ENCODE results near the gene NQO1. TPM values are rescaled to one million over a fixed set of nuclear protein-coding genes. Genes with fewer than 3 reads are reported as not detected.

Gene NQO1
- total RNA-seq: 10 to 100 TPM in 6 of 10 donors, 1 to 10 TPM in 4; 5.9 to 37.3 (median 12.2) TPM
- 10 to 100 TPM; 13.6 to 16.6 TPM for polyA plus RNA-seq
- long read RNA-seq, donor 1, transcript NQO1-201 (6 exons, 2,912 nt): major isoform, 9 of 12 reads
- long read RNA-seq, donor 1, partial matches to known transcripts: 0 of 12 reads
- long read RNA-seq, donor 1, other reads (novel, unspliced or antisense): 2 of 12 reads
- long read RNA-seq, donor 2, partial matches to known transcripts: 0 of 1 reads
- long read RNA-seq, donor 2, other reads (novel, unspliced or antisense): 0 of 1 reads
- long read RNA-seq, donor 3, transcript NQO1-201 (6 exons, 2,912 nt): major isoform, 15 of 21 reads
- long read RNA-seq, donor 3, partial matches to known transcripts: 3 of 21 reads
- long read RNA-seq, donor 3, other reads (novel, unspliced or antisense): 1 of 21 reads

DNA sequence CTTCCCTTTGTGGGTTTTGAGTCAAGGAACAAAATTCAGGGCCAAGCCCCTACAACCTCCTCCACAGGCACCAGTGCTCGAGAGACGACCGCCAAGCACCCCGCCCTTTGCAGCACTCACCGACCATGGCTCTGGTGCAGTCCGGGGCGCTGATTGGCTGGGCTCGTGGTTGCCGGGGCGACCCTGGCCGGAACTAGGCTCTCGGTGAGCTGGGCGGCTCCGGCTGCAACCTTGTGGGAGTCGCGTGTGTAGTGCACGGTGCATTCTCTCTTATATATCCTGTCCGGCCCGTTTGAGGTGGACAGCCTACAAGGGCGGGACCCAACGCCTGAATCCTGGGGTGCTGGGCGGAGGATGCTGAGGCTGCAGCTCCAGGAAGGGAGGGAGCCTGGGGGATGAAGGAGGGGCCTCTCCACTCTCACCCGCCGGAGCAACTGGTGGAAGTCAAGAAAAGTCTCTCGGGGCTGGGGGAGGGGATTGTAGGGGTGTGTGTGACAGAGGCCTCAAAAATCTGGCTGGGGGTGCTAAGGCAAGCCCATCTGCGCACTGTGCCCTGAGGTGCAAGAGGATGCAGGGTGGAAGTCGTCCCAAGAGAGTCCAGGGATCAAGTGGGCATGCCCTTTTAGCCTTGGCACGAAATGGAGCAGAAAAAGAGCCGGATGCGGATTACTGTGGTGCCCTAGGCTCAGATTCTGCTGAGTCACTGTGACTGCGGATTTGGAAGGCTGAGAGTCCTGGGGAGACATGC lies at the start of gene NQO1:
NQO1 (minus strand) TSS at position 248 of the 748 bp plus-strand sequence; CDS start at position 127, 121 bp downstream.
- H3K4me1 ChIP-seq: peaks cover 5 to 42% (median 27%) of the 10 kb centered on the region in 9 donors
- DNase-seq: peak; percentile 91
- TF ChIP-seq, protein P1, sequence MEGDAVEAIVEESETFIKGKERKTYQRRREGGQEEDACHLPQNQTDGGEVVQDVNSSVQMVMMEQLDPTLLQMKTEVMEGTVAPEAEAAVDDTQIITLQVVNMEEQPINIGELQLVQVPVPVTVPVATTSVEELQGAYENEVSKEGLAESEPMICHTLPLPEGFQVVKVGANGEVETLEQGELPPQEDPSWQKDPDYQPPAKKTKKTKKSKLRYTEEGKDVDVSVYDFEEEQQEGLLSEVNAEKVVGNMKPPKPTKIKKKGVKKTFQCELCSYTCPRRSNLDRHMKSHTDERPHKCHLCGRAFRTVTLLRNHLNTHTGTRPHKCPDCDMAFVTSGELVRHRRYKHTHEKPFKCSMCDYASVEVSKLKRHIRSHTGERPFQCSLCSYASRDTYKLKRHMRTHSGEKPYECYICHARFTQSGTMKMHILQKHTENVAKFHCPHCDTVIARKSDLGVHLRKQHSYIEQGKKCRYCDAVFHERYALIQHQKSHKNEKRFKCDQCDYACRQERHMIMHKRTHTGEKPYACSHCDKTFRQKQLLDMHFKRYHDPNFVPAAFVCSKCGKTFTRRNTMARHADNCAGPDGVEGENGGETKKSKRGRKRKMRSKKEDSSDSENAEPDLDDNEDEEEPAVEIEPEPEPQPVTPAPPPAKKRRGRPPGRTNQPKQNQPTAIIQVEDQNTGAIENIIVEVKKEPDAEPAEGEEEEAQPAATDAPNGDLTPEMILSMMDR (IDR thresholded peaks at IDR 0.05): no peak

DNA sequence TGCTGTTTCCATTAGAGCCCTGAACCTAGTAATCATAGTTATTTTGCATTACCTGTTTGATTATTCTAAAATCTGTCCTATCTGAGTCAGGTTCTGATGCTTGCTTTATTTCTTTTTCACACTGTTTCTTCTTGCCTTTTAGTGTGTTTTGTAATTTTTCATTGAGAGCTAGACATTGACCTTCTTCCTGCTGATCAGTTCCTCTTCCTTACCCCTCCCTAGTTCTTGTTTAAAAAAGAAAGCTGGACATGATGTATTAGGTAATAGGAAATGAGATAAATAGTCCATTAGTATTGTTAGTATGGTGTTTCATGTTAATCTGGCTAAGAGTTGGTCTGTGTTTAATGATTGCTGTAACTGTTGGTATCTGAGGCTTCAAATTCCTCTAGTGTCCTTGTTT lies 49.2 kb upstream of the NQO1 start:
- TF ChIP-seq, protein P1 (IDR thresholded peaks at IDR 0.05): no peak

More for the DNA sequence above, at the start of gene NQO1:
- WGBS, 2 donors: 1 to 2% methylated on average over 31 of the region's 31 CpGs
- Histone ChIP-seq H3K9me3 (no peaks in the 10 kb centered on the region), H3K4me3 (peak within 1 kb of the TSS; percentile 32 to 67 (median 56)), H3K27me3 (no peaks in the 10 kb centered on the region), H3K36me3 (no peaks in the 10 kb centered on the region), H3K27ac (peak within 1 kb of the TSS; percentile 20 to 87 (median 81))
- intact Hi-C loops (cut with DNase I): loop anchor here in 1 of 10 donors (2.0 kb wide), 2 partner anchors 16 to 28 kb away; partner anchors contain the start of gene NOB1
- ATAC-seq: peak; percentile 96 to 98 (median 97)

DNA sequence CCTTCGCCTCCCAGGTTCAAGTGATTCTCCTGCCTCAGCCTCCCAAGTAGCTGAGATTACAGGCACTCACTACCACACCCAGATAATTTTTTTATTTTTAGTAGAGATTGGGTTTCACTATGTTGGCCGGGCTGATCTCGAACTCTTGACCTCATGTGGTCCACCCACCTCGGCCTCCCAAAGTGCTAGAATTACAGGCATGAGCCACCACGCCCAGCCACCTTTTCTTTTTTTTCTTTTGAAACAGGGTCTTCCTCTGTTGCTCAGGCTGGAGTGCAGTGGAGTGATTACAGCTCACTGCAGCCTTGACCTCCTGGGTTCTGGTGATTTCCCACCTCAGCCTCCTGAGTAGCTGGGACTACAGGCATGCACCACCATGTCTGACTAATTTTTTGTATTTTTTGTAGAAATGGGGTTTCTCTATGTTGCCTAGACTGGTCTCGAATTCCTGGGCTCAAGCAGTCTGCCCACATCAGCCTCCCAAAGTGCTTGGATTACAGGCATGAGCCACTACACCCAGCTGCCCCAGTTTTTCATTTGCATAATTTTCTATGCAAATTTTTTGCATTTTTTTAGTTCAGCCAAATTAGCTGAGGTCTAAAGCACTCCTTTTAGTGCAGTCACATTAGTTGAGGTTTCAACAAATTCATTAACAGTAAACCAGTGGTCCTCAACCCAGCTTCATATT lies 47.0 kb upstream of the NQO1 start:
- peaks cover 0 to 18% (median 0%) of the 10 kb centered on the region in 9 donors for H3K36me3 ChIP-seq
- 77 to 80% methylated on average over 6 of the region's 6 CpGs for WGBS, 2 donors
- intact Hi-C loops (cut with DNase I): no loop called here
- DNase-seq: no peak
- no peak overlapping the region for H3K27ac ChIP-seq
- peak overlapping the region in 1 of 10 donors; percentile 4 for H3K4me3 ChIP-seq
- ATAC-seq: peak in 1 of 8 donors; percentile 5
- peaks cover 0 to 16% (median 5%) of the 10 kb centered on the region in 11 donors for H3K9me3 ChIP-seq
- TF ChIP-seq, protein P1 (IDR thresholded peaks at IDR 0.05): no peak
- H3K4me1 ChIP-seq: peaks cover 0 to 17% (median 11%) of the 10 kb centered on the region in 9 donors
- no peaks in the 10 kb centered on the region for H3K27me3 ChIP-seq

More for the DNA sequence above, 49.2 kb upstream of the NQO1 start:
- no peak overlapping the region for H3K4me3 ChIP-seq
- DNase-seq (no peak), ATAC-seq (no peak)
- H3K4me1 ChIP-seq: peaks cover 0 to 14% (median 11%) of the 10 kb centered on the region in 9 donors
- H3K27me3 ChIP-seq: no peaks in the 10 kb centered on the region
- H3K9me3 ChIP-seq: peaks cover 0 to 16% (median 5%) of the 10 kb centered on the region in 11 donors
- H3K36me3 ChIP-seq: peaks cover 0 to 18% (median 0%) of the 10 kb centered on the region in 9 donors
- H3K27ac ChIP-seq: peak overlapping the region in 1 of 10 donors; percentile 12
- intact Hi-C loops (cut with DNase I): no loop called here

DNA sequence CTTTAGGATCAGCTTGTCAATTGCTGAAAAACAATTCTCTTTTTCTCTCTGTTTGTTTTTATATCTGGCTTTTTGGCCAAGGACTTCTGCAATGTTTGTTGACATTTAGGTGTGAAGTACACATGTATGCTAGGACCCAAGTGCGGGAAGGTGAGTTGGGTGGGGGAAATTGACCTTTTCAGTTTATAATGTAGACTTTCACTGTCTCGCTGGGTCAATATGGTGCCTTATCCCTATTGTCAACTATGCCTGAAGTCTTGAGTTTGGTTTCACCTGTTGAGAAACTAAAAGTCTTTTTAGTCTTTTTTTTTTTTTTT lies 45.2 kb upstream of the NQO1 start:
- no peak overlapping the region for H3K27ac ChIP-seq
- TF ChIP-seq, protein P1 (IDR thresholded peaks at IDR 0.05): no peak
- peaks cover 0 to 17% (median 11%) of the 10 kb centered on the region in 9 donors for H3K4me1 ChIP-seq
- peaks cover 0 to 16% (median 5%) of the 10 kb centered on the region in 11 donors for H3K9me3 ChIP-seq
- intact Hi-C loops (cut with DNase I): no loop called here
- peaks cover 0 to 17% (median 0%) of the 10 kb centered on the region in 9 donors for H3K36me3 ChIP-seq
- H3K27me3 ChIP-seq: no peaks in the 10 kb centered on the region
- ATAC-seq (no peak), DNase-seq (no peak)
- WGBS, 2 donors: 95 to 99% methylated on average over 2 of the region's 2 CpGs
- no peak overlapping the region for H3K4me3 ChIP-seq
